Measurements from ENCODE around the gene WDR90.

DNA sequence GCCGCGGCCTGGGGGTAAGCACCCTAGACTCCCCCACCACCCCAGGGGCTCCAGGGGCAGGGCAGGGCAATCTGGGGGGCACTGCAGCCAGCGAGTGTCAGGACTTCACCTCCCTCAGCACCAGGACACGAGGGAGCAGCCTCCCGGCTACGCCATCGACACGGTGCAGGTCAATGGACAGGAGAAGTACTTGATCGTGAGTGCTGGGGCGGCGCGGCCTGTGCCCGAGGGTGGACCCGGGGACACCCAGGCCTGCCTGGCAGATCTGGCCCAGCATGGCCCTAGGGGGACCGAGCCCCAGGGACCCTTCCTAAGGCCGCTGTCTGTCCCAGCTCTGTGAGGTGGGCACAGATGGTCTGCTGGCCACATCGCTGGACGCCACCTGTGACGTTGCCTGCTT lies 23.2 kb downstream of the WDR90 start:
- TF ChIP-seq, protein P1, sequence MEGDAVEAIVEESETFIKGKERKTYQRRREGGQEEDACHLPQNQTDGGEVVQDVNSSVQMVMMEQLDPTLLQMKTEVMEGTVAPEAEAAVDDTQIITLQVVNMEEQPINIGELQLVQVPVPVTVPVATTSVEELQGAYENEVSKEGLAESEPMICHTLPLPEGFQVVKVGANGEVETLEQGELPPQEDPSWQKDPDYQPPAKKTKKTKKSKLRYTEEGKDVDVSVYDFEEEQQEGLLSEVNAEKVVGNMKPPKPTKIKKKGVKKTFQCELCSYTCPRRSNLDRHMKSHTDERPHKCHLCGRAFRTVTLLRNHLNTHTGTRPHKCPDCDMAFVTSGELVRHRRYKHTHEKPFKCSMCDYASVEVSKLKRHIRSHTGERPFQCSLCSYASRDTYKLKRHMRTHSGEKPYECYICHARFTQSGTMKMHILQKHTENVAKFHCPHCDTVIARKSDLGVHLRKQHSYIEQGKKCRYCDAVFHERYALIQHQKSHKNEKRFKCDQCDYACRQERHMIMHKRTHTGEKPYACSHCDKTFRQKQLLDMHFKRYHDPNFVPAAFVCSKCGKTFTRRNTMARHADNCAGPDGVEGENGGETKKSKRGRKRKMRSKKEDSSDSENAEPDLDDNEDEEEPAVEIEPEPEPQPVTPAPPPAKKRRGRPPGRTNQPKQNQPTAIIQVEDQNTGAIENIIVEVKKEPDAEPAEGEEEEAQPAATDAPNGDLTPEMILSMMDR (conservative IDR thresholded peaks at IDR 0.05) = no peak
- no peak for TF ChIP-seq EZH2 (IDR thresholded peaks at IDR 0.05; ENCODE audit: low read depth)
